Natural killer cell (primary cell): ENCODE measurements around the gene BCR. TPM values are rescaled to one million over a fixed set of nuclear protein-coding genes. Genes with fewer than 3 reads are reported as not detected.
"Not testable (repeated sequence)": the region's sequence is repeated elsewhere in the genome, so short reads cannot be mapped to it uniquely, and the experiment has no call there.

Experiments
- ATAC-seq, 3 donors: fragments of 150-1000 bp in 2 of 3; fragments of 200-7000 bp in 1 of 3; cut with Tn5 transposase; 1 replicate in 1 of 3; 2 replicates in 2 of 3; pipeline ENCODE4 v1.10.0; 2021; ENCODE audit warnings: mild to moderate bottlenecking in 2 of 3, moderate library complexity in 2 of 3
- DNase-seq, 2 donors: peaks; one replicate each; pipeline versions ENCODE4 v3.0.0 to v3.0.0-alpha.2; 2013 to 2021; ENCODE audit warnings: mixed read lengths in 1 of 2
- H3K27ac ChIP-seq: one replicate; pipeline ENCODE4 v1.5.1; 2013; ENCODE audit warnings: mild to moderate bottlenecking, low read length
- H3K27me3 ChIP-seq: one replicate; pipeline ENCODE4 v1.6.1; 2013; ENCODE audit warnings: low read length; ENCODE audit not compliant: control insufficient read depth, insufficient read depth
- H3K36me3 ChIP-seq: one replicate; pipeline ENCODE4 v1.6.1; 2013; ENCODE audit warnings: low read length; ENCODE audit not compliant: control insufficient read depth, insufficient read depth
- H3K4me1 ChIP-seq: one replicate; pipeline ENCODE4 v1.6.1; 2013; ENCODE audit warnings: low read length; ENCODE audit not compliant: control insufficient read depth, insufficient read depth
- H3K4me3 ChIP-seq: one replicate; pipeline ENCODE4 v1.5.1; 2013; ENCODE audit warnings: low read length
- H3K9me3 ChIP-seq: one replicate; pipeline ENCODE4 v1.6.1; 2013; ENCODE audit warnings: low read length; ENCODE audit not compliant: control insufficient read depth, insufficient read depth
- H3K27ac Mint-ChIP-seq, 2 donors: one replicate each; pipeline ENCODE4 v1.8.0; 2022; ENCODE audit warnings: mild to moderate bottlenecking in 2 of 2, mixed read lengths in 2 of 2, moderate library complexity in 1 of 2
- H3K27me3 Mint-ChIP-seq, 2 donors: one replicate each; pipeline ENCODE4 v1.8.0; 2022; ENCODE audit warnings: low read depth in 2 of 2, mixed read lengths in 2 of 2
- H3K36me3 Mint-ChIP-seq: one replicate; pipeline ENCODE4 v1.8.0; 2022; ENCODE audit warnings: mixed read lengths
- H3K4me1 Mint-ChIP-seq, 2 donors: one replicate each; pipeline ENCODE4 v1.8.0; 2022; ENCODE audit warnings: mixed read lengths in 2 of 2
- H3K4me3 Mint-ChIP-seq: one replicate; pipeline ENCODE4 v1.8.0; 2022; ENCODE audit warnings: mild to moderate bottlenecking, moderate library complexity, mixed read lengths
- H3K9me3 Mint-ChIP-seq, 2 donors: one replicate each; pipeline ENCODE4 v1.8.0; 2022; ENCODE audit warnings: mixed read lengths in 2 of 2
- CTCF ChIP-seq: fragments of 200-600 bp; IDR thresholded peaks from one replicate; pipeline ENCODE4 v1.8.0; 2022; ENCODE audit warnings: antibody characterized with exemption
- WGBS: methylation state at CpG from one replicate; pipeline ENCODE4 v1.1.7; 2013; ENCODE audit warnings: missing lambda C conversion rate; ENCODE audit not compliant: insufficient coverage; 5-methylcytosine and 5-hydroxymethylcytosine counted together
- intact Hi-C: fragments of 100-400 bp; cut with micrococcal nuclease; formaldehyde crosslinking; loops from one replicate; pipeline ENCODE4 v1.14.2; 2022
- total RNA-seq, 4 donors: library from RNA; stranded (reverse); fragments of 120-200 nt in 1 of 4; gene quantifications; one replicate each; pipeline versions ENCODE4 v1.2.3 to v1.2.4, GENCODE V29; 2013 to 2022

Gene BCR
- total RNA-seq, 3 donors from 2014 or later (not counting 1 experiment from before 2014, with no cell fraction given) = 166 to 186 (median 167) TPM

GRCh38 chr22:23325183-23325582 is 144.9 kb downstream of the BCR start:
- H3K36me3 Mint-ChIP-seq = no peaks in the 10 kb centered on the region

GRCh38 chr22:23333822-23334221 is 153.5 kb downstream of the BCR start:
- not testable (repeated sequence) for H3K36me3 Mint-ChIP-seq, DNase-seq, H3K27me3 Mint-ChIP-seq

More at GRCh38 chr22:23325183-23325582, 144.9 kb downstream of the BCR start:
- Histone ChIP-seq H3K9me3 (no peaks in the 10 kb centered on the region), H3K4me3 (no peak overlapping the region), H3K36me3 (no peaks in the 10 kb centered on the region), H3K4me1 (no peaks in the 10 kb centered on the region), H3K27ac (no peak overlapping the region), H3K27me3 (no peaks in the 10 kb centered on the region)
- no peaks in the 10 kb centered on the region for H3K9me3 Mint-ChIP-seq
- ATAC-seq (no peak), DNase-seq (no peak)
- H3K4me1 Mint-ChIP-seq = no peaks in the 10 kb centered on the region
- TF ChIP-seq CTCF = no peak
- H3K4me3 Mint-ChIP-seq = no peak overlapping the region
- H3K27ac Mint-ChIP-seq = no peak overlapping the region
- H3K27me3 Mint-ChIP-seq = peaks cover 0 to 4% of the 10 kb centered on the region in 2 donors
- intact Hi-C loops = no loop called here
- 91% methylated on average over 6 of the region's 6 CpGs for WGBS

GRCh38 chr22:23337672-23338071 is 157.4 kb downstream of the BCR start:
- intact Hi-C loops, H3K9me3 Mint-ChIP-seq, ATAC-seq, H3K27me3 Mint-ChIP-seq, H3K4me1 ChIP-seq, H3K27ac Mint-ChIP-seq, H3K36me3 Mint-ChIP-seq, H3K4me3 ChIP-seq, H3K4me1 Mint-ChIP-seq, H3K9me3 ChIP-seq, DNase-seq, H3K4me3 Mint-ChIP-seq, H3K27me3 ChIP-seq, H3K36me3 ChIP-seq, H3K27ac ChIP-seq: not testable (repeated sequence)
- 88% methylated on average over 3 of the region's 9 CpGs for WGBS

More at GRCh38 chr22:23333822-23334221, 153.5 kb downstream of the BCR start:
- H3K9me3 ChIP-seq, H3K27ac Mint-ChIP-seq, H3K27ac ChIP-seq, ATAC-seq, H3K27me3 ChIP-seq, H3K4me3 ChIP-seq, H3K4me1 ChIP-seq, H3K36me3 ChIP-seq, H3K4me3 Mint-ChIP-seq, intact Hi-C loops, H3K9me3 Mint-ChIP-seq, H3K4me1 Mint-ChIP-seq: not testable (repeated sequence)

GRCh38 chr22:23341942-23342695 is 161.8 kb downstream of the BCR start:
- intact Hi-C loops, H3K27ac Mint-ChIP-seq: not testable (repeated sequence)

GRCh38 chr22:23351321-23351720 is 171.0 kb downstream of the BCR start:
- no peak overlapping the region for H3K4me3 ChIP-seq
- DNase-seq (no peak), ATAC-seq (no peak)
- H3K9me3 ChIP-seq = no peaks in the 10 kb centered on the region
- no peak for TF ChIP-seq CTCF
- intact Hi-C loops = no loop called here
- Mint-ChIP-seq H3K36me3 (no peaks in the 10 kb centered on the region), H3K9me3 (no peaks in the 10 kb centered on the region), H3K4me3 (no peak overlapping the region), H3K27ac (no peak overlapping the region), H3K4me1 (no peaks in the 10 kb centered on the region), H3K27me3 (peaks cover 13 to 29% of the 10 kb centered on the region in 2 donors)
- no CpG with 5 or more reads among the region's 1 CpG for WGBS
- H3K4me1 ChIP-seq = no peaks in the 10 kb centered on the region
- H3K27ac ChIP-seq = no peak overlapping the region
- no peaks in the 10 kb centered on the region for H3K36me3 ChIP-seq
- no peaks in the 10 kb centered on the region for H3K27me3 ChIP-seq

More at GRCh38 chr22:23341942-23342695, 161.8 kb downstream of the BCR start:
- H3K27ac ChIP-seq, H3K36me3 Mint-ChIP-seq, H3K4me1 Mint-ChIP-seq, H3K27me3 ChIP-seq, H3K27me3 Mint-ChIP-seq, H3K36me3 ChIP-seq, H3K9me3 ChIP-seq, ATAC-seq, H3K4me3 Mint-ChIP-seq, H3K9me3 Mint-ChIP-seq, H3K4me1 ChIP-seq, H3K4me3 ChIP-seq, DNase-seq: not testable (repeated sequence)
- WGBS = 83% methylated on average over 4 of the region's 10 CpGs
